ENCODE results near the gene BBS1.
"Not testable (repeated sequence)": the region's sequence is repeated elsewhere in the genome, so short reads cannot be mapped to it uniquely, and the experiment has no call there.

BBS1 gene

GRCh38 chr11:66566221-66566620 is 55.8 kb downstream of the BBS1 start:
- DNase-seq = no peak
- intact Hi-C loops (cut with DNase I) = no loop called here

- no peak for DNase-seq
- intact Hi-C loops (cut with DNase I) = no loop called here
These were observed 57.3 kb downstream of the BBS1 start for GRCh38 chr11:66567787-66568123.

GRCh38 chr11:66568124-66568916 is 57.9 kb downstream of the BBS1 start, which contains the start of gene CTSF:
TSS of gene CTSF (minus strand) at chr11:66568606. CDS start at chr11:66568486, 120 bp downstream.
- DNase-seq = peak; percentile 91 to 99 (median 96)
- intact Hi-C loops (cut with DNase I) = no loop called here

- DNase-seq = no peak
- intact Hi-C loops (cut with DNase I) = no loop called here
These were observed 58.6 kb downstream of the BBS1 start for GRCh38 chr11:66569076-66569475.

GRCh38 chr11:66570079-66570849 is 59.8 kb downstream of the BBS1 start:
- intact Hi-C loops (cut with DNase I) = loop anchor here (10.0 kb wide), 1 partner anchor 275 kb away; the partner anchor contains the start of gene RCE1

GRCh38 chr11:66570850-66571180 is 60.4 kb downstream of the BBS1 start:
- intact Hi-C loops (cut with DNase I) = loop anchor here (10.0 kb wide), 1 partner anchor 274 kb away; the partner anchor contains the start of gene RCE1
- no peak for DNase-seq

More at GRCh38 chr11:66570079-66570849, 59.8 kb downstream of the BBS1 start:
- DNase-seq = no peak

- intact Hi-C loops (cut with DNase I) = loop anchor here (2.0 to 10.0 kb wide), 2 partner anchors 100 to 266 kb away; partner anchors contain the start of gene RCE1
- DNase-seq = peak; percentile 62 to 96 (median 82)
These were observed 68.7 kb downstream of the BBS1 start for GRCh38 chr11:66579017-66579606.

- DNase-seq = no peak
- intact Hi-C loops (cut with DNase I) = no loop called here
These were observed 70.4 kb downstream of the BBS1 start for GRCh38 chr11:66580803-66581202.

GRCh38 chr11:66581261-66581660 is 70.8 kb downstream of the BBS1 start:
- intact Hi-C loops (cut with DNase I) = no loop called here
- DNase-seq = no peak

- DNase-seq; intact Hi-C loops (cut with DNase I): not testable (repeated sequence)
These were observed 72.2 kb downstream of the BBS1 start for GRCh38 chr11:66582565-66583147.
